ENCODE data around the gene HBS1L.
A peak's percentile ranks its signal among the peaks of the same experiment; 100 is the strongest.

- TF ChIP-seq CTCF (IDR thresholded peaks at IDR 0.05): peak in 6 of 7 experiments; percentile 32 to 52 (median 38)
- no peak for TF ChIP-seq POLR2A (IDR thresholded peaks at IDR 0.05)
Observed at GRCh38 chr6:135002229-135002844, 52.3 kb downstream of the HBS1L start.

Data from body of pancreas (tissue), 4 donors.